ENCODE results near the gene RPS3A. TPM values are rescaled to one million over a fixed set of nuclear protein-coding genes. Genes with fewer than 3 reads are reported as not detected.

The RPS3A gene
- total RNA-seq, 2 donors from 2014 or later = 1,734 to 2,285 TPM

- H3K4me3 ChIP-seq = no peak overlapping the region
- TF ChIP-seq, protein P1, sequence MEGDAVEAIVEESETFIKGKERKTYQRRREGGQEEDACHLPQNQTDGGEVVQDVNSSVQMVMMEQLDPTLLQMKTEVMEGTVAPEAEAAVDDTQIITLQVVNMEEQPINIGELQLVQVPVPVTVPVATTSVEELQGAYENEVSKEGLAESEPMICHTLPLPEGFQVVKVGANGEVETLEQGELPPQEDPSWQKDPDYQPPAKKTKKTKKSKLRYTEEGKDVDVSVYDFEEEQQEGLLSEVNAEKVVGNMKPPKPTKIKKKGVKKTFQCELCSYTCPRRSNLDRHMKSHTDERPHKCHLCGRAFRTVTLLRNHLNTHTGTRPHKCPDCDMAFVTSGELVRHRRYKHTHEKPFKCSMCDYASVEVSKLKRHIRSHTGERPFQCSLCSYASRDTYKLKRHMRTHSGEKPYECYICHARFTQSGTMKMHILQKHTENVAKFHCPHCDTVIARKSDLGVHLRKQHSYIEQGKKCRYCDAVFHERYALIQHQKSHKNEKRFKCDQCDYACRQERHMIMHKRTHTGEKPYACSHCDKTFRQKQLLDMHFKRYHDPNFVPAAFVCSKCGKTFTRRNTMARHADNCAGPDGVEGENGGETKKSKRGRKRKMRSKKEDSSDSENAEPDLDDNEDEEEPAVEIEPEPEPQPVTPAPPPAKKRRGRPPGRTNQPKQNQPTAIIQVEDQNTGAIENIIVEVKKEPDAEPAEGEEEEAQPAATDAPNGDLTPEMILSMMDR (IDR thresholded peaks at IDR 0.05) = no peak
- no peaks in the 10 kb centered on the region for H3K4me1 ChIP-seq
- peaks cover 86% of the 10 kb centered on the region for H3K36me3 ChIP-seq
- no peak overlapping the region for H3K27ac ChIP-seq
- no peak for DNase-seq (ENCODE audit: low spot score)
- no peaks in the 10 kb centered on the region for H3K27me3 ChIP-seq
- no peaks in the 10 kb centered on the region for H3K9me3 ChIP-seq
Measured at GRCh38 chr4:151143162-151143561, 43.7 kb downstream of the RPS3A start.

DNA sequence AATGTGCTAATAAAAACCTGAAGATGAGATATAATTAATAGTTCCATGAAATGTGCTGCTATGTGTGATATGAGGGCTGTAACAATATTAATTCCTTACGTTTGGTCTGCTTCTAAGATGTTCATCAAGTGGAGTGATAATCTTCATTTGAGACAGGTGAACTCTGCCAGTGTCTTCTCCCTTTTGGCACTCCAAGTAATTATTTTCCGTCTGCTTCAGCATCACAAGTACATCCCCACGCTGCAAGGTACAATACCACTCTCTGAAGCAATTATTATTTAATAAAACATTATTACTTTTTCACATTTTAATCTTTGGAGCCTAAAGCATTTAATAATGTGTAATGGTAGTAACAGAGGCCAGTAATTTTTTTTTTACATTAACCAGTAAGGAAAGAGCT, 44.4 kb downstream of the RPS3A start:
- TF ChIP-seq, protein P1 (IDR thresholded peaks at IDR 0.05) = no peak
- no peak for DNase-seq (ENCODE audit: low spot score)
- H3K4me3 ChIP-seq = no peak overlapping the region
- H3K36me3 ChIP-seq = peaks cover 93% of the 10 kb centered on the region
- no peaks in the 10 kb centered on the region for H3K9me3 ChIP-seq
- no peak overlapping the region for H3K27ac ChIP-seq
- H3K4me1 ChIP-seq = no peaks in the 10 kb centered on the region
- H3K27me3 ChIP-seq = no peaks in the 10 kb centered on the region

DNA sequence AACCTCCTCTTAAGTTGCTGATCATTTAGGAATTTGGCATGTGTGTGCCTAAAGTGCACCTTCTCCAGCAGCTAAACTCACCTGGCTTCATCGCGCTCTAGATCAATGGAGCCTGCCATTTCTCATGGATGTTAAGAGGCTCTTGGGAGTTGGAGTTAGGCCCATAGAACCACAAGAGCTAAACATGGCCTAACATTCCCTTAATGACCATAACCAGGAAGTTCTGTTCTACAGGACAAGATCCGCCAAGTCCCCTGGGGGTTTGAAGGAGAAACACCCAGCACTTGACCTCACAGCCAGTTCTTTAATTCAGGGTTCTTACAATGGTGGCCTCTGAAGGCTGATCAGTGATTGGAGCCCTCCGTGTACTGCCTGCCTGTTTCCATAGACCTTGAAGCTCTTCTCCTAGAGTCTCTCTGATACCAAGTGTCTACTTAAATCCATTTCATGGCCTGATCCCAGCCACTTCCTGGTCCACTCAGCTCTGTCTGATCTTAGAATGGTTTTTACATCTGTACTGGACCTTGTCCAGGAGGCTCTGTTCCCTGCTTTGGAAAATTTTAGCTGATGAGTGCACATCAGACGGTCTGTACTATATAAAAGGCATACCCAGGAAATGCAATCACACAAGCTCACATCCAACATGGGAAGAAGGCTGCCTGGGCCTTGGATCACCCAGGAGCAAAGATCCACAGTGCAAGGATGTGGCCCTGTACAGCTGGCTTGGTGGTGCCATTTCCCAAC, 45.1 kb downstream of the RPS3A start:
- Histone ChIP-seq H3K36me3 (peaks cover 95% of the 10 kb centered on the region), H3K9me3 (no peaks in the 10 kb centered on the region)
- no peak for DNase-seq (ENCODE audit: low spot score)

DNA sequence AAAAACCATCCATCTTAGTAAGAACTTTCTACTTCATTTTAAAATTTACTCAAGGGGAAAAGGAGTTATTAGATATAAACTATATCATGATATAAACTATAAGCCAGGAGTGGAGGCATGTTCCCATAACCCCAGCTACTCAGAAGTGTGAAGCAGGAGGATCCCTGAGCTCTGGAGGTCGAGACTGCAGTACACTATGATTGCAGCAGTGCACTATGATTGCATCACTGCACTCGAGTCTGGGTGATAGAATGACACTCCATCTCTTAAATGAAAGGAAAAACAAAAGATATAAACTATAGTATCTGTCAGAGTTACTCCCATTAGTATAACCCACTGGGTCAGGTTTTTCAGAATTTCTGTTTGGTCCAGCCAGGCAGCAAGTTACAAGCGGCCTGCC, 47.6 kb downstream of the RPS3A start:
- no peak for DNase-seq (ENCODE audit: low spot score)
- Histone ChIP-seq H3K4me1 (no peaks in the 10 kb centered on the region), H3K27me3 (no peaks in the 10 kb centered on the region), H3K36me3 (peaks cover 75% of the 10 kb centered on the region), H3K4me3 (no peak overlapping the region), H3K9me3 (no peaks in the 10 kb centered on the region), H3K27ac (no peak overlapping the region)
- TF ChIP-seq, protein P1 (IDR thresholded peaks at IDR 0.05) = no peak

More for the DNA sequence above, 45.1 kb downstream of the RPS3A start:
- Histone ChIP-seq H3K27me3 (no peaks in the 10 kb centered on the region), H3K4me1 (no peaks in the 10 kb centered on the region), H3K4me3 (no peak overlapping the region), H3K27ac (peak overlapping the region in 1 of 2 donors; percentile 7)
- TF ChIP-seq, protein P1 (IDR thresholded peaks at IDR 0.05) = no peak

- H3K27ac ChIP-seq = no peak overlapping the region
- no peak overlapping the region for H3K4me3 ChIP-seq
- no peak for DNase-seq (ENCODE audit: low spot score)
- H3K9me3 ChIP-seq = no peaks in the 10 kb centered on the region
- TF ChIP-seq, protein P1 (IDR thresholded peaks at IDR 0.05) = no peak
- H3K36me3 ChIP-seq = peaks cover 68% of the 10 kb centered on the region
- H3K4me1 ChIP-seq = no peaks in the 10 kb centered on the region
- H3K27me3 ChIP-seq = no peaks in the 10 kb centered on the region
Measured at GRCh38 chr4:151148261-151148660, 48.8 kb downstream of the RPS3A start.

Measured in right atrium auricular region (tissue), 2 donors.